Right cardiac atrium (tissue), 5 donors: ENCODE measurements around the gene DNAH7. TPM values are rescaled to one million over a fixed set of nuclear protein-coding genes. Genes with fewer than 3 reads are reported as not detected.

ENCODE experiments used
- ATAC-seq, 2 donors: fragments of 200-7000 bp; cut with Tn5 transposase; one replicate each; pipeline versions ENCODE4 v1.8.0 to v1.9.1; 2020; ENCODE audit warnings: moderate library complexity in 2 of 2, mild to moderate bottlenecking in 1 of 2
- DNase-seq, 3 donors: peaks; one replicate each; pipeline ENCODE4 v3.0.0-alpha.2; 2020
- H3K27ac ChIP-seq: one replicate; pipeline ENCODE4 v1.5.1; 2013; ENCODE audit warnings: mild to moderate bottlenecking, low read length, control low read depth, moderate library complexity
- H3K27me3 ChIP-seq: one replicate; pipeline ENCODE4 v1.6.1; 2013; ENCODE audit not compliant: control insufficient read depth, insufficient read depth
- H3K4me1 ChIP-seq: one replicate; pipeline ENCODE4 v1.6.1; 2013; ENCODE audit warnings: low read length; ENCODE audit not compliant: control insufficient read depth, insufficient read depth
- H3K4me3 ChIP-seq: one replicate; pipeline ENCODE4 v1.5.1; 2013; ENCODE audit warnings: low read length, control low read depth
- H3K9me3 ChIP-seq: one replicate; pipeline ENCODE4 v1.6.1; 2013; ENCODE audit warnings: low read length; ENCODE audit not compliant: control insufficient read depth
- WGBS: extraction: QIAGEN DNeasy Blood & Tissue Kit; methylation state at CpG from one replicate; pipeline ENCODE4 v1.1.7; 2013; 5-methylcytosine and 5-hydroxymethylcytosine counted together
- intact Hi-C, 4 donors: fragments of 100-400 bp; cut with DNase I; formaldehyde crosslinking; loops; one replicate each; pipeline versions ENCODE4 v1.11.0 to v1.14.0; 2022 to 2023
- long read RNA-seq, 4 donors: library from polyadenylated mRNA; unstranded; transcript quantifications; one replicate each; pipeline ENCODE4 v2.0.0, GENCODE V29; 2020 to 2021
- polyA plus RNA-seq: library from polyadenylated mRNA; stranded (reverse); fragments of 200-250 nt; gene quantifications from one replicate; pipeline ENCODE4 v1.2.3, GENCODE V29; 2013
- total RNA-seq, 4 donors: library from RNA; stranded (reverse); fragmentation: NEBNext Ultra II Directional; extraction: Animal tissue kit (Norgen Biotek cat#: 25700); gene quantifications; one replicate each; pipeline ENCODE4 v1.2.1, GENCODE V29; 2021
- donor health status: healthy with polysubstance abuse.
- donor health status: DM: no; HTN: yes; CAD: no.
- donor health status: DM: no; HTN: no; CAD: no.
- donor health status: DM: no; HTN: yes; CAD: no; lungs with severe emphysema.
- donor health status: DM: yes; HTN: yes; CAD: no.

Gene DNAH7
- total RNA-seq: under 1 TPM; 0.35 to 0.77 (median 0.57) TPM
- polyA plus RNA-seq: 0.16 TPM
- long read RNA-seq, donor 1, partial matches to known transcripts: 1 of 3 reads
- long read RNA-seq, donor 1, other reads (novel, unspliced or antisense): 1 of 3 reads
- long read RNA-seq, donor 2: 0 reads
- long read RNA-seq, donor 3, partial matches to known transcripts: 0 of 4 reads
- long read RNA-seq, donor 3, other reads (novel, unspliced or antisense): 4 of 4 reads
- long read RNA-seq, donor 4: 0 reads

GRCh38 chr2:196068271-196069209, at the start of gene DNAH7:
DNAH7 (minus strand) TSS chr2:196068837; CDS start chr2:196068711, 126 bp downstream.
- 2% methylated on average over 53 of the region's 53 CpGs for WGBS
- ATAC-seq: peak; percentile 98 to 99
- Histone ChIP-seq H3K9me3 (no peaks in the 10 kb centered on the region), H3K4me1 (no peaks in the 10 kb centered on the region), H3K4me3 (peak within 1 kb of the TSS; percentile 62), H3K27me3 (no peaks in the 10 kb centered on the region), H3K27ac (peak within 1 kb of the TSS; percentile 1)
- peak; percentile 92 to 97 (median 95) for DNase-seq
- intact Hi-C loops: loop anchor here in 1 of 4 donors (5.0 kb wide), 1 partner anchor 406 kb away; no protein-coding TSS in a partner anchor

GRCh38 chr2:196117214-196117705, 48.6 kb upstream of the DNAH7 start:
- intact Hi-C loops: no loop called here
- Histone ChIP-seq H3K4me3 (no peak overlapping the region), H3K27ac (no peak overlapping the region), H3K9me3 (no peaks in the 10 kb centered on the region), H3K4me1 (no peaks in the 10 kb centered on the region), H3K27me3 (no peaks in the 10 kb centered on the region)
- ATAC-seq: no peak
- 96% methylated on average over 4 of the region's 4 CpGs for WGBS
- no peak for DNase-seq

- no peaks in the 10 kb centered on the region for H3K4me1 ChIP-seq
- intact Hi-C loops: no loop called here
- DNase-seq (peak in 1 of 3 donors; percentile 45), ATAC-seq (peak in 1 of 2 donors; percentile 75)
- H3K27me3 ChIP-seq: no peaks in the 10 kb centered on the region
- peak overlapping the region; percentile 2 for H3K4me3 ChIP-seq
- peak overlapping the region; percentile 81 for H3K27ac ChIP-seq
- H3K9me3 ChIP-seq: no peaks in the 10 kb centered on the region
- 25% methylated on average over 7 of the region's 7 CpGs for WGBS
Measured at GRCh38 chr2:196113061-196113974, 44.7 kb upstream of the DNAH7 start.

- ATAC-seq (no peak), DNase-seq (no peak)
- intact Hi-C loops: no loop called here
- Histone ChIP-seq H3K9me3 (no peaks in the 10 kb centered on the region), H3K27ac (no peak overlapping the region), H3K4me1 (no peaks in the 10 kb centered on the region), H3K4me3 (peak overlapping the region; percentile 2), H3K27me3 (no peaks in the 10 kb centered on the region)
- WGBS: 61% methylated on average over 5 of the region's 5 CpGs
Measured at GRCh38 chr2:196112418-196113034, 43.9 kb upstream of the DNAH7 start.

- H3K27ac ChIP-seq: no peak overlapping the region
- WGBS: 50% methylated on average over 1 of the region's 1 CpG
Measured at GRCh38 chr2:196108604-196109003, 40.0 kb upstream of the DNAH7 start.

GRCh38 chr2:196105951-196106350, 37.3 kb upstream of the DNAH7 start:
- no peaks in the 10 kb centered on the region for H3K27me3 ChIP-seq
- no peak overlapping the region for H3K27ac ChIP-seq
- no peaks in the 10 kb centered on the region for H3K4me1 ChIP-seq
- ATAC-seq (no peak), DNase-seq (no peak)
- H3K9me3 ChIP-seq: no peaks in the 10 kb centered on the region
- intact Hi-C loops: no loop called here
- H3K4me3 ChIP-seq: no peak overlapping the region
- WGBS: 30% methylated on average over 5 of the region's 5 CpGs

More at GRCh38 chr2:196108604-196109003, 40.0 kb upstream of the DNAH7 start:
- H3K27me3 ChIP-seq: no peaks in the 10 kb centered on the region
- DNase-seq: no peak
- H3K4me1 ChIP-seq: no peaks in the 10 kb centered on the region
- H3K4me3 ChIP-seq: no peak overlapping the region
- H3K9me3 ChIP-seq: no peaks in the 10 kb centered on the region
- no peak for ATAC-seq
- intact Hi-C loops: no loop called here

GRCh38 chr2:196104066-196104465, 35.4 kb upstream of the DNAH7 start:
- intact Hi-C loops: no loop called here
- 97% methylated on average over 4 of the region's 4 CpGs for WGBS
- no peaks in the 10 kb centered on the region for H3K4me1 ChIP-seq

GRCh38 chr2:196103626-196104025, 35.0 kb upstream of the DNAH7 start:
- H3K4me1 ChIP-seq: no peaks in the 10 kb centered on the region
- H3K4me3 ChIP-seq: no peak overlapping the region
- ATAC-seq (no peak), DNase-seq (no peak)
- intact Hi-C loops: no loop called here
- H3K9me3 ChIP-seq: no peaks in the 10 kb centered on the region
- H3K27ac ChIP-seq: no peak overlapping the region
- WGBS: 96% methylated on average over 2 of the region's 2 CpGs
- H3K27me3 ChIP-seq: no peaks in the 10 kb centered on the region

More at GRCh38 chr2:196104066-196104465, 35.4 kb upstream of the DNAH7 start:
- Histone ChIP-seq H3K4me3 (no peak overlapping the region), H3K9me3 (no peaks in the 10 kb centered on the region), H3K27me3 (no peaks in the 10 kb centered on the region), H3K27ac (no peak overlapping the region)
- DNase-seq (no peak), ATAC-seq (no peak)

- intact Hi-C loops: no loop called here
- DNase-seq (no peak), ATAC-seq (no peak)
- 58% methylated on average over 6 of the region's 6 CpGs for WGBS
- no peaks in the 10 kb centered on the region for H3K27me3 ChIP-seq
- H3K4me3 ChIP-seq: no peak overlapping the region
- no peak overlapping the region for H3K27ac ChIP-seq
- no peaks in the 10 kb centered on the region for H3K4me1 ChIP-seq
- H3K9me3 ChIP-seq: no peaks in the 10 kb centered on the region
Measured at GRCh38 chr2:196101325-196101991, 32.8 kb upstream of the DNAH7 start.

GRCh38 chr2:196099916-196100315, 31.3 kb upstream of the DNAH7 start:
- DNase-seq (no peak), ATAC-seq (no peak)
- Histone ChIP-seq H3K4me1 (no peaks in the 10 kb centered on the region), H3K9me3 (no peaks in the 10 kb centered on the region), H3K4me3 (no peak overlapping the region), H3K27me3 (no peaks in the 10 kb centered on the region), H3K27ac (no peak overlapping the region)
- WGBS: 76% methylated on average over 3 of the region's 3 CpGs
- intact Hi-C loops: no loop called here
